GM12878 (cell line): ENCODE results near the gene SFXN2. TPM values are rescaled to one million over a fixed set of nuclear protein-coding genes. Genes with fewer than 3 reads are reported as not detected.

ENCODE experiments used
- ATAC-seq: fragments of 200-7000 bp; cut with Tn5 transposase; 3 replicates; pipeline ENCODE4 v1.9.1; 2020; ENCODE audit warnings: mild to moderate bottlenecking, moderate library complexity
- BruUV-seq: library from RNA; stranded (reverse); fragments of 400-500 nt; replicated peaks from 2 replicates; lab custom pipeline; 2021; lab: Mats Ljungman, UMichigan
- CTCF ChIA-PET: fragments of 300-600 bp; sonication (Branson Sonifier 250); formaldehyde crosslinking; extraction: SDS; loops from one replicate; lab custom pipeline; 2021; ENCODE audit warnings: inconsistent platforms; lab: Yijun Ruan, JAX
- POLR2A ChIA-PET: fragments of 350-600 bp; formaldehyde crosslinking; extraction: SDS; loops from one replicate; lab custom pipeline; 2021; ENCODE audit warnings: inconsistent platforms; lab: Charles Lee
- RAD21 ChIA-PET: fragments of 300-600 bp; sonication (Branson Sonifier 250); formaldehyde crosslinking; loops from one replicate; lab custom pipeline; 2023; ENCODE audit warnings: antibody characterized with exemption; ENCODE audit not compliant: unreplicated experiment; lab: Charles Lee
- SMC1A ChIA-PET: fragments of 300-600 bp; sonication (Branson Sonifier 250); formaldehyde crosslinking; loops from one replicate; lab custom pipeline; 2023; ENCODE audit not compliant: unreplicated experiment, uncharacterized antibody; lab: Charles Lee
- DNase-seq: peaks from one replicate; pipeline ENCODE4 v3.0.0-alpha.2; 2011; ENCODE audit warnings: low read depth, low spot score
- FAIRE-seq: peaks from 3 replicates; lab custom pipeline; 2011; peaks lifted over from hg19 to GRCh38; lab: Jason Lieb, UNC
- H2AFZ ChIP-seq: 2 replicates; pipeline ENCODE4 v1.6.0; 2011; ENCODE audit warnings: low read depth, low read length, control low read depth; ENCODE audit not compliant: control insufficient read depth
- H3K27ac ChIP-seq: 2 replicates; pipeline ENCODE4 v1.5.1; 2011; ENCODE audit warnings: control low read depth; ENCODE audit not compliant: control insufficient read depth, insufficient read depth
- H3K27me3 ChIP-seq, 2 experiments: replicated peaks in 1 of 2; 2 replicates each; pipeline versions ENCODE4 v1.6.0 to v1.6.1; 2011; ENCODE audit warnings: low read length in 1 of 2; ENCODE audit not compliant: control insufficient read depth in 2 of 2, insufficient read depth in 2 of 2
- H3K36me3 ChIP-seq, 2 experiments: 2 replicates each; pipeline ENCODE4 v1.5.1; 2011; ENCODE audit warnings: low read length in 1 of 2; ENCODE audit not compliant: control insufficient read depth in 2 of 2, insufficient read depth in 2 of 2
- H3K4me1 ChIP-seq: 2 replicates; pipeline ENCODE4 v1.6.1; 2011; ENCODE audit warnings: mild to moderate bottlenecking, low read length, moderate library complexity, mixed read lengths; ENCODE audit not compliant: control insufficient read depth, insufficient read depth
- H3K4me2 ChIP-seq: 2 replicates; pipeline ENCODE4 v1.6.0; 2011; ENCODE audit warnings: control low read depth; ENCODE audit not compliant: control insufficient read depth, insufficient read depth
- H3K4me3 ChIP-seq: fragments of 200-600 bp; sonication (generic); 2 replicates; pipeline ENCODE4 v1.5.1; 2016
- H3K79me2 ChIP-seq: 2 replicates; pipeline ENCODE4 v1.6.0; 2011; ENCODE audit warnings: low read length; ENCODE audit not compliant: control insufficient read depth, insufficient read depth
- H3K9ac ChIP-seq: 2 replicates; pipeline ENCODE4 v1.8.0; 2011; ENCODE audit warnings: low read length, control low read depth, mixed read lengths; ENCODE audit not compliant: control insufficient read depth, insufficient read depth
- H3K9me3 ChIP-seq: replicated peaks from 3 replicates; pipeline ENCODE4 v1.5.1; 2011; ENCODE audit warnings: mild to moderate bottlenecking, low read length; ENCODE audit not compliant: control insufficient read depth, insufficient read depth
- H4K20me1 ChIP-seq: 2 replicates; pipeline ENCODE4 v1.6.0; 2011; ENCODE audit not compliant: control insufficient read depth, insufficient read depth
- ATF7 ChIP-seq: fragments of 450-650 bp; IDR thresholded peaks from 2 replicates; pipeline ENCODE4 v1.6.1; 2016; ENCODE audit warnings: low read depth, mild to moderate bottlenecking
- BCL11A ChIP-seq: IDR thresholded peaks from 2 replicates; pipeline ENCODE4 v1.6.1; 2011; ENCODE audit warnings: low read depth, low read length
- CBFB ChIP-seq: IDR thresholded peaks from 2 replicates; pipeline ENCODE4 v1.6.1; 2016; ENCODE audit warnings: antibody characterized with exemption, low read depth
- CREB1 ChIP-seq: IDR thresholded peaks from 2 replicates; pipeline ENCODE4 v1.6.1; 2012; ENCODE audit warnings: low read depth, mild to moderate bottlenecking, inconsistent platforms
- CREM ChIP-seq: IDR thresholded peaks from 2 replicates; pipeline ENCODE4 v1.6.1; 2014; ENCODE audit warnings: antibody characterized with exemption, low read depth
- EED ChIP-seq: sonication (generic); IDR thresholded peaks from 2 replicates; pipeline ENCODE4 v1.6.1; 2016; ENCODE audit warnings: antibody characterized with exemption, low read depth
- IKZF2 ChIP-seq, 2 experiments: fragments of 450-650 bp; IDR thresholded peaks; 2 replicates each; pipeline ENCODE4 v1.6.1; 2017; ENCODE audit warnings: mild to moderate bottlenecking in 2 of 2, moderate library complexity in 2 of 2
- MAX ChIP-seq: IDR thresholded peaks from 2 replicates; pipeline ENCODE4 v1.6.1; 2012; ENCODE audit warnings: low read depth, low read length, improper control_type of control experiment
- RCOR1 ChIP-seq: conservative IDR thresholded peaks from 2 replicates; pipeline ENCODE4 v1.6.1; 2012; ENCODE audit warnings: low read depth, low read length, improper control_type of control experiment
- RUNX3 ChIP-seq: IDR thresholded peaks from 2 replicates; pipeline ENCODE4 v1.6.1; 2012; ENCODE audit warnings: low read length, inconsistent platforms
- SIX5 ChIP-seq: IDR thresholded peaks from 2 replicates; pipeline ENCODE4 v1.6.1; 2011; ENCODE audit warnings: mild to moderate bottlenecking, low read depth, low read length, moderate library complexity; ENCODE audit not compliant: severe bottlenecking
- SPI1 ChIP-seq: IDR thresholded peaks from 2 replicates; pipeline ENCODE4 v1.6.1; 2011; ENCODE audit warnings: low read depth, mild to moderate bottlenecking, low read length, moderate library complexity, borderline replicate concordance; ENCODE audit not compliant: insufficient read depth
- ZNF217 ChIP-seq: fragments of 450-650 bp; IDR thresholded peaks from 2 replicates; pipeline ENCODE4 v1.6.1; 2017; ENCODE audit warnings: antibody characterized with exemption, mild to moderate bottlenecking
- WGBS: methylation state at CpG from one replicate; pipeline ENCODE4 v1.1.6; 2016; ENCODE audit warnings: low lambda C conversion rate; ENCODE audit not compliant: insufficient replicate concordance, insufficient coverage; ENCODE audit errors: missing lambda C conversion rate; 5-methylcytosine and 5-hydroxymethylcytosine counted together
- in situ Hi-C: fragments of 300-500 bp; cut with MboI; formaldehyde crosslinking; loops from 9 replicates; pipeline ENCODE4 v1.14.3; 2018; ENCODE audit warnings: mixed read lengths
- intact Hi-C: fragments of 100-400 bp; cut with micrococcal nuclease; formaldehyde crosslinking; loops from one replicate; pipeline ENCODE4 v1.14.2; 2022; ENCODE audit not compliant: unreplicated experiment
- polyA plus RNA-seq, 11 experiments: library from polyadenylated mRNA; depleted of rRNA in 4 of 11; unstranded in 6 of 11; stranded (reverse) in 5 of 11; fragments of >200 nt; fragmentation: Nextera tagmentation in 4 of 11; fragmentation: Illumina TruSeq in 1 of 11; extraction: Ambion mirVana in 4 of 11; extraction: Trizol in 1 of 11; gene quantifications; 1 replicate in 1 of 11; 2 replicates in 10 of 11; pipeline versions ENCODE4 v1.2.1 to v1.2.3, GENCODE V29; 2011 to 2016; ENCODE audit warnings: inconsistent platforms in 2 of 11, missing spikeins in 2 of 11, low read depth in 1 of 11
- total RNA-seq, 4 experiments: library from RNA; depleted of rRNA in 3 of 4; stranded (reverse); fragments of >200 nt in 3 of 4; fragmentation: Illumina TruSeq in 1 of 4; extraction: Trizol in 1 of 4; gene quantifications; 2 replicates each; pipeline versions ENCODE4 v1.2.1 to v1.2.3, GENCODE V29; 2013 to 2021
- TF ChIP-seq, protein P1 (sequence below): fragments of 150-350 bp; IDR thresholded peaks from 2 replicates; pipeline ENCODE4 v1.6.1; 2014; ENCODE audit warnings: mild to moderate bottlenecking, low read depth, low read length

Gene SFXN2
- total and polyA plus RNA-seq, 10 of the 15 experiments (the other 5 are each of a cell fraction or from before 2014, with no cell fraction given): 8.8 to 22.5 (median 18.5) TPM

DNA sequence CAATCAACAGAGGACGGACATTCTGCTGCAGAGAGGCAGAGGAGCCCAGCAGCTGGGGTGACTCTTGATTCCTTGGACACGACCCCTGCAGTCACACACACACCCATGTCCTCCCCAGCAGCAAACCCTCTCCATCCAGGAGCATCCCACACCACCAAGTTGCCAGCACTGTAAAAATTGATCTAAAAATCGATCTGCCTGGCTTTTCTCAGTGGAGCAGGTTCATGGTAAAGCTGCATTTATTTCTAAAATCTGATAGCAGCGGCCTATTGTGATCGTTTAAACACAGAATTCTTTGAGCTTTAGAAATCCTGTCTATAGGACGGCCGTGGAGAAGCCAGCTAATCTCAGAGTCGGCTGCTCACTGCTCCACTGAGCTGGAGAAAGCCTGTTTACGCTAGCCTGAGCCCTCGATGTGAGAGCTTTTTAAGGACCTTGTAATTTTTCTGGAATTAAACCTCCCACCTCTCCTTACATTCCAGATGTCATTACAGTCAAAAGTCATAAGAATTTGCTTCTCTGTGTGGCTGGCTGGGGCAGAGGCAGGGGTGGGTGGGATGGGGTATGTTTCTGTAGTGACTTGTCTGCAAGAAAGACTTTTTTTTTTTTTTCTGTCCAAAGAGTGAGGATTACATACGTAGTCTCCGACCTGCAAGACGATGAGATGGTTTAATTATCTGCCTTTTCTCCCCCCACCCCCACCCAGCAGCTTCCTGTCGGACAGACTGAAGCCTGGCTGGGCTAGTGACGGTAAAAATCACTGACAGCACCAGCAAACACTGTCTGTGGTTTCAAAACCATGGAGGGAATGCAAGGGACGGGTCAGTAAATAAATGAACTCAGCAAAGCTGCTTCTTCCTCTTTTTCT is 38.5 kb upstream of the SFXN2 start:
- 29% methylated on average over 16 of the region's 16 CpGs for WGBS
- RAD21 ChIA-PET: interaction anchor here (0.7 to 8.4 kb wide), 17 partner anchors 10 to 193 kb away, joined by 3 to 140 read pairs (median 6); partner anchors contain the start of genes ARL3, AS3MT, SFXN2 and SUFU
- in situ Hi-C loops: no loop called here

More for the DNA sequence above, 38.5 kb upstream of the SFXN2 start:
- ATAC-seq (peak; percentile 57), DNase-seq (no peak), FAIRE-seq (peak; percentile 72)
- no TSS peak for BruUV-seq
- Histone ChIP-seq H3K27ac (0 out of 2 replicates have a peak overlapping the region, but pooled peaks have one; percentile 20), H3K4me1 (peaks cover 29% of the 10 kb centered on the region), H3K4me3 (no peak overlapping the region), H4K20me1 (no peaks in the 10 kb centered on the region), H3K9me3 (no peaks in the 10 kb centered on the region), H3K79me2 (no peaks in the 10 kb centered on the region), H3K27me3 (no peaks in the 10 kb centered on the region), H3K4me2 (peak overlapping the region; percentile 52), H3K36me3 (no peaks in the 10 kb centered on the region), H3K9ac (no peak overlapping the region), H2AFZ (no peak overlapping the region)
- POLR2A ChIA-PET: interaction anchor here (0.6 to 7.3 kb wide), 17 partner anchors 9 to 290 kb away, joined by 3 to 151 read pairs (median 6); partner anchors contain the start of genes ARL3, SFXN2 and TRIM8
- TF ChIP-seq ATF7 (0 out of 2 replicates have a peak, but pooled peaks have one; percentile 12), SPI1 (peak; percentile 51; the same call in 1 of the 2 replicates), EED (0 out of 2 replicates have a peak, but pooled peaks have one; percentile 33), SIX5 (no peak), RUNX3 (peak; percentile 85), RCOR1 (no peak), BCL11A (0 out of 2 replicates have a peak, but pooled peaks have one; percentile 16), CBFB (peak; percentile 34; the same call in 1 of the 2 replicates), MAX (no peak), CREM (0 out of 2 replicates have a peak, but pooled peaks have one; percentile 14), CREB1 (peak; percentile 32; the same call in 1 of the 2 replicates), ZNF217 (no peak), IKZF2 (IDR thresholded peaks at IDR 0.05) (peak in 1 of 2 experiments; percentile 25; a peak in 1 of 4 replicates)
- TF ChIP-seq, protein P1, sequence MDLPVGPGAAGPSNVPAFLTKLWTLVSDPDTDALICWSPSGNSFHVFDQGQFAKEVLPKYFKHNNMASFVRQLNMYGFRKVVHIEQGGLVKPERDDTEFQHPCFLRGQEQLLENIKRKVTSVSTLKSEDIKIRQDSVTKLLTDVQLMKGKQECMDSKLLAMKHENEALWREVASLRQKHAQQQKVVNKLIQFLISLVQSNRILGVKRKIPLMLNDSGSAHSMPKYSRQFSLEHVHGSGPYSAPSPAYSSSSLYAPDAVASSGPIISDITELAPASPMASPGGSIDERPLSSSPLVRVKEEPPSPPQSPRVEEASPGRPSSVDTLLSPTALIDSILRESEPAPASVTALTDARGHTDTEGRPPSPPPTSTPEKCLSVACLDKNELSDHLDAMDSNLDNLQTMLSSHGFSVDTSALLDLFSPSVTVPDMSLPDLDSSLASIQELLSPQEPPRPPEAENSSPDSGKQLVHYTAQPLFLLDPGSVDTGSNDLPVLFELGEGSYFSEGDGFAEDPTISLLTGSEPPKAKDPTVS: no peak
- SMC1A ChIA-PET: interaction anchor here (0.8 to 8.2 kb wide), 29 partner anchors 9 to 217 kb away, joined by 3 to 140 read pairs (median 4); partner anchors contain the start of genes ARL3, SFXN2, TRIM8 and WBP1L
- CTCF ChIA-PET: interaction anchor here (0.8 to 8.7 kb wide), 15 partner anchors 9 to 227 kb away, joined by 3 to 128 read pairs (median 11); partner anchors contain the start of genes ACTR1A, ARL3, SFXN2 and SUFU
- intact Hi-C loops: no loop called here
